SU-DHL-6 (cell line): ENCODE results near the gene PRM3.

Source experiments
- CTCF ChIP-seq: fragments of 200-600 bp; sonication (generic); IDR thresholded peaks from one replicate; pipeline ENCODE4 v1.5.1; 2017; ENCODE audit warnings: antibody characterized with exemption, mild to moderate bottlenecking, low read length, moderate library complexity; ENCODE audit not compliant: insufficient read depth, poor library complexity, severe bottlenecking
- EZH2phosphoT487 ChIP-seq: fragments of 200-600 bp; sonication (generic), shearing (Covaris generic); conservative IDR thresholded peaks from 2 replicates; pipeline ENCODE4 v1.6.1; 2018; ENCODE audit warnings: mild to moderate bottlenecking, antibody characterized with exemption, low read length, moderate library complexity, mixed read lengths

- TF ChIP-seq CTCF (no peak), EZH2phosphoT487 (no peak)
Observed at GRCh38 chr16:11262915-11263314, 10.5 kb downstream of the PRM3 start.
